ENCODE measurements around the gene ABCA2.

Gene ABCA2

DNA sequence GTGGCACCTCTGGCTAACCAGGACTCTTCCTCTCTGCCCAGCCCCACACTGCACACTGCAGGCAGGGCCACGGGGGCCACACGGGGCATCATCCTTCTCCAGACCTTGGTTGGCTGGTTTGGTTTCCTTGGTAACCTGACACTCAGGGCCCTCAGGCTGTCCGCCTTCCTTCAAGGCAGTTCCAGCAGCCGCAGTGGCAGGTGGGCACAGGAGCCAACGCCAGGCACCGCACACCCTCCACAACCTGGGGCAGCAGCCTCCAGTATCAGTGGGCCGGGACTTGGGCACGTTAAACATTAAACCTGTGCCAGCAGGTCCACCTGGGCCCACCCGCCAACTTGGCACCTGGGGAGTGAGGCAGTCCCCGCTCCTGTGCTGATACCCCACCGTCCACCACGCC, 16.0 kb upstream of the ABCA2 start:
- peaks cover 8% of the 10 kb centered on the region; the same call in 1 of the 2 replicates for H3K36me3 ChIP-seq (ENCODE audit: insufficient read depth, low read length)
- 90% methylated on average over 12 of the region's 12 CpGs for WGBS
- H3K9ac ChIP-seq (ENCODE audit: low read depth, low read length): no peak overlapping the region
- peaks cover 3% of the 10 kb centered on the region; the same call in 1 of the 2 replicates for H3K4me1 ChIP-seq (ENCODE audit: insufficient read depth, low read length)
- no peak overlapping the region for H3K27ac ChIP-seq (ENCODE audit: low read depth, low read length)
- H3K27me3 ChIP-seq (ENCODE audit: insufficient read depth, low read length): peaks cover 47% of the 10 kb centered on the region
- H3K4me3 ChIP-seq (ENCODE audit: low read length): no peak overlapping the region
- H3K9me3 ChIP-seq (ENCODE audit: insufficient read depth, low read depth, low read length): no peaks in the 10 kb centered on the region

DNA sequence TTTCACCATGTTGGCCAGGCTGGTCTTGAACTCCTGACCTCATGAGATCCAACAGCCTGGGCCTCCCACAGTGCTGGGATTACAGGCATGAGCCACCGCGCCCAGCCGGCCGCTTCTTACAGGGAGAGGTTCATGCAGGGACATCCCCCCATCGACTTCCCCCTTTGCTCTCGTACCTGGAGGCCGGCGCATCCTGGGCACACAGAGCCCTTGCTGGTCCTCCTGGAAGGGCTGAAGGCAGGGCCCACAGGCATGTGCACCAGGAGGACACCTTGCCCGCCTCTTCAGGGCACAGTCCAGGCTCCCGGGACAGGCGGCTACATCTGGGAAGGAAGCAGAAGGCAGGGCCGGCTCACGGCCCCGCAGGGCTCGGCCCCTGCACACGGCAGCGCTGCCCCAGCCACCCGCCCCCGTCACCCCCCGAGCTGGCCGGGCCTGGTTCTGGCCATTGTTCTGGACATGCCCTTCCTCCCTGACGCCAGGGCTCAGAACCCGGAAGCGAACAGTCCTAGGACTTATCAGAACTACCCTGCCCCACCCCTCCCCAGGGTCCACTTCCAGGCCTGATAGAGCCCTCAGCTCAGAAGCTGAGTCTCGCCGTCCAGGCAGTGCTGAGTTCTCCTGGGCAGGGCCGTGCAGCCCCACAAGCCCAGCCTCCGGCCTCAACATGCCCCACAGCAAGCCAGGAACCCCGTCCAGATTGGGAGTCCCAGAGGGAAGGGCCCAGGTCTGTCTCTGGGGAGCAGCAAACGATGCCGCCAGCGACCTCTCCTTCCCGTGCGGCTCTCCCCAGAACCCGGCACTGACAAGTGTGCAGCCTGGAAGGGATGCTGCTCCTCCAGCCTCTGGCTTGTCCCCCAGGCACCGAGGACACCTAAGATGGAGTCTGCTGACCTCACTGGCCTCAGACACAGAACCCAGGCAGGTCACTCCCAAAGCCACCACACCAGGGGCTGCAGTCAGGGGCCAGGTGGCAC, 15.0 kb upstream of the ABCA2 start:
- peaks cover 39% of the 10 kb centered on the region for H3K27me3 ChIP-seq (ENCODE audit: insufficient read depth, low read length)
- peaks cover 11% of the 10 kb centered on the region; the same call in 1 of the 2 replicates for H3K36me3 ChIP-seq (ENCODE audit: insufficient read depth, low read length)
- H3K9me3 ChIP-seq (ENCODE audit: insufficient read depth, low read depth, low read length): no peaks in the 10 kb centered on the region
- H3K4me1 ChIP-seq (ENCODE audit: insufficient read depth, low read length): peaks cover 3% of the 10 kb centered on the region; the same call in 1 of the 2 replicates
- H3K9ac ChIP-seq (ENCODE audit: low read depth, low read length): no peak overlapping the region
- H3K4me3 ChIP-seq (ENCODE audit: low read length): no peak overlapping the region
- H3K27ac ChIP-seq (ENCODE audit: low read depth, low read length): no peak overlapping the region
- WGBS: 91% methylated on average over 36 of the region's 36 CpGs

DNA sequence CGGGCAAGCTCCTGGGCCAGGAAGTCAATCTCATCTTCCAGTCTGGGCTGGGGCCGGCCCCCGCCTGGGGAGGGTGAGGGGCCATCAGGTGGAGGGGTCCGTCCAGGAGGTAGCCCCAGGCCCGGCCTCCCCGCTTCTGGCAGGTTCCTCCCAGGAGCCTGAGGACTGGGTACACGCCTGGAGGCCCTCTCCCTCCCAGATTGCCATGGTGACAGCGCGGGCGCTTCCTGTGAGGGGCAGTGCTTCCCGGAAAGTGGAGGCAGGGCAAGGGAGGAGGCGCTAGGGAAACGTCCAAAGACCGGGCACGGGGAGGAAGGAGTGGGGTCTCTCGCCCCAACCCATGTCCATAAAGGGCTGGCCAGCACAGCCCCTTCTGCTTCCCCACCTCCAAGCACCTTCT, 13.1 kb upstream of the ABCA2 start:
- WGBS: 75% methylated on average over 15 of the region's 16 CpGs

DNA sequence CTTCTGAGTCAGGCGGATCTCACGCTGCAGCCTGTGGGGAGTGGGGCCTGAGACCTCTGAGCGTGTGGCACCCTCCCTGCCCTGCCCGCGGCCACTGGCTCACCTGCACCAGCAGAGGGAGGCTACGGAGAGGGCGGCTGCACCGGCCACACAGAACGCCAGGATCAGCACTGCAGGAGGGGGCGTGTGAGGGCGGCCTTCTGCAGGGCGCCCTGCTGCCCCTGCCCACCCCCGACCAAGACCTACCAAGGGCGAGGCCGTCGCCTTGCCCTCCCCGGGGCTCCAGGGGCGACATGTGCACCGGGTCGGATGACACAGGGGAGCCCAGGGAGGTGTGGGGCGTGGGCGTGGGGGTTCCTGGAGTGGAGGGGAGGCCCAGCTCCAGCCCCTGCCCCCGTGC, 12.5 kb upstream of the ABCA2 start:
- no peak overlapping the region for H3K4me3 ChIP-seq (ENCODE audit: low read length)
- H3K27me3 ChIP-seq (ENCODE audit: insufficient read depth, low read length): peaks cover 19% of the 10 kb centered on the region
- no peak overlapping the region for H3K27ac ChIP-seq (ENCODE audit: low read depth, low read length)
- peaks cover 3% of the 10 kb centered on the region; the same call in 1 of the 2 replicates for H3K4me1 ChIP-seq (ENCODE audit: insufficient read depth, low read length)
- H3K9me3 ChIP-seq (ENCODE audit: insufficient read depth, low read depth, low read length): no peaks in the 10 kb centered on the region
- H3K9ac ChIP-seq (ENCODE audit: low read depth, low read length): no peak overlapping the region
- peaks cover 11% of the 10 kb centered on the region; the same call in 1 of the 2 replicates for H3K36me3 ChIP-seq (ENCODE audit: insufficient read depth, low read length)
- WGBS: 90% methylated on average over 23 of the region's 23 CpGs

More for the DNA sequence above, 13.1 kb upstream of the ABCA2 start:
- peaks cover 3% of the 10 kb centered on the region; the same call in 1 of the 2 replicates for H3K4me1 ChIP-seq (ENCODE audit: insufficient read depth, low read length)
- H3K9ac ChIP-seq (ENCODE audit: low read depth, low read length): no peak overlapping the region
- H3K9me3 ChIP-seq (ENCODE audit: insufficient read depth, low read depth, low read length): no peaks in the 10 kb centered on the region
- H3K4me3 ChIP-seq (ENCODE audit: low read length): no peak overlapping the region
- no peak overlapping the region for H3K27ac ChIP-seq (ENCODE audit: low read depth, low read length)
- H3K27me3 ChIP-seq (ENCODE audit: insufficient read depth, low read length): peaks cover 20% of the 10 kb centered on the region
- H3K36me3 ChIP-seq (ENCODE audit: insufficient read depth, low read length): peaks cover 11% of the 10 kb centered on the region; the same call in 1 of the 2 replicates

DNA sequence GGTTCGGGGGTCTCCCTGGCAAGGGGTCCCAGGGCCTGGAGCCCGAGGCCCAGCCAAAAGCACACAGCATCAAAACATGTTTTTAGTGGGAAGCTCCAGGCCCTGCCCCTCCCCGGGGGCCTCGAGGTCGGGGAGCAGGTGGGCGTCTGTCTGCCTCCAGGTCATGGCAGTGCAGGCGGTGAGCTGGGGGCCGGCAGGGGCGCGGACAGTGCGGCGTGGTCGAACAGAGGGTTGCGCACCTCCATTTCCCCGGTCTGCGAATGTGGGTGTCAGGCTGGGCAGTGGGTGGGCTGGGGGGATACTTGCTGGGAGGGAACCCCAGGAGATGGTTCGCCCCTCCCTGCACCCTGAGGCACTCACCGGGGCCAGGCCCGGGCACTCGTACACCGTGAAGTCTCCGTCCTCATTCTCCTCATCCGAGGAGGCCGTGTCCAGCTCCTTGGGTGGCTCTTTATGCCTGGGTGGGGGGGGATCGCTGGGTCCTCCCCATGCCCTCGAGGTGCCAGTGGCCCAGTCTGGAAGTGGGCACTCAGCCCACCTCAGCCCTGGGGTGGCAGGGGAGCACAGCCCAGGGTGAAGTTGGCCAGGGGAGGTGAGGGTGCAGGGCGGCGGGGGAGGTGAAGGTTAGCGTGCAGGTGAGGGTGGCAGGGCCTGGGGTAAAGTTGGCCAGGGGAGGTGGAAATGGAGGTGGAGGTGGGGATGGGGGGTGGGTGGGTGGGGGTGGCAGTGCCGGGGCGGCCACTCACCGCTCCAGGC, 11.8 kb upstream of the ABCA2 start:
- 94% methylated on average over 32 of the region's 32 CpGs for WGBS
- Histone ChIP-seq H3K36me3 (ENCODE audit: insufficient read depth, low read length) (peaks cover 11% of the 10 kb centered on the region; the same call in 1 of the 2 replicates), H3K4me1 (ENCODE audit: insufficient read depth, low read length) (no peaks in the 10 kb centered on the region)

DNA sequence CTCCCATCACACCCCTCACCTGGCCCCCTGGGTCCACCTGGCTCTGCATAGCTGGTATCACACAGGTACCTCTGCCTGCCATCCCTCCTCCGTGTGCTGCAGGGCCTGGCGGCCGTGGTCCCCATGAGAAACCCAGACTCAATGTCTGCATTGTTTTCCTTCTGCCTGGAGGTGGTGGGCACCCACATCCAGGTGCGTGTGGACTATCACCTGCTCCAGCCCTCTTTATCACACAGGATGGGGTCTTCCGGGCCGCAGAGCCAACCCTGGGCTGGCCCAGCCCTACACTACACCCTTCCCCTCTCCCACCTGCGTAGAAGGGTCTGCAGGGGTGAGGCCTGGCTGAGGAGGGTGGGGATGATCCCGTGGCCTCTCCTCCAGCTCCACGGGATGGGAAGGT, 10.9 kb upstream of the ABCA2 start:
- WGBS: 91% methylated on average over 8 of the region's 9 CpGs
- no peak overlapping the region for H3K9ac ChIP-seq (ENCODE audit: low read depth, low read length)
- peaks cover 11% of the 10 kb centered on the region; the same call in 1 of the 2 replicates for H3K36me3 ChIP-seq (ENCODE audit: insufficient read depth, low read length)
- no peak overlapping the region for H3K27ac ChIP-seq (ENCODE audit: low read depth, low read length)
- H3K27me3 ChIP-seq (ENCODE audit: insufficient read depth, low read length): peaks cover 2% of the 10 kb centered on the region; the same call in 1 of the 2 replicates
- H3K4me1 ChIP-seq (ENCODE audit: insufficient read depth, low read length): no peaks in the 10 kb centered on the region
- no peaks in the 10 kb centered on the region for H3K9me3 ChIP-seq (ENCODE audit: insufficient read depth, low read depth, low read length)
- H3K4me3 ChIP-seq (ENCODE audit: low read length): no peak overlapping the region

More for the DNA sequence above, 11.8 kb upstream of the ABCA2 start:
- Histone ChIP-seq H3K27ac (ENCODE audit: low read depth, low read length) (no peak overlapping the region), H3K4me3 (ENCODE audit: low read length) (no peak overlapping the region), H3K9ac (ENCODE audit: low read depth, low read length) (no peak overlapping the region), H3K9me3 (ENCODE audit: insufficient read depth, low read depth, low read length) (no peaks in the 10 kb centered on the region), H3K27me3 (ENCODE audit: insufficient read depth, low read length) (peaks cover 11% of the 10 kb centered on the region)

DNA sequence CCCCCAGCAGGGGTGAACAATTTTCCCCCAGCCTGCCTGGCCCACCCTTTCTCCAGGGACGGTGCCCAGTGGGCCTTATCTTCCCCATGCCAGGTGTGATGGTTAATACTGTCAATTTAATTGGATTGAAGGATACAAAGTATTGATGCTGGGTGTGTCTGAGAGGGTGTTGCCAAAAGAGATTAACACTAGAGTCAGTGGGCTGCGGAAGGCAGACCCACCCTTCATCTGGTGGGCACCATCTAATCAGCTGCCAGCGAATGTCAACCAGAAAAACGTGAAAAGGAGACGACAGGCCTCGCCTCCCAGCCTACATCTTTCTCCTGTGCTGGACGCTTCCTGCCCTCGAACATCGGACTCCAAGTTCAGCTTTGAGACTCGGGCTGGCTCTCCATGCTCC, 9.4 kb upstream of the ABCA2 start:
- H3K36me3 ChIP-seq (ENCODE audit: insufficient read depth, low read length): peaks cover 11% of the 10 kb centered on the region; the same call in 1 of the 2 replicates
- no peaks in the 10 kb centered on the region for H3K4me1 ChIP-seq (ENCODE audit: insufficient read depth, low read length)
- H3K27ac ChIP-seq (ENCODE audit: low read depth, low read length): no peak overlapping the region
- H3K27me3 ChIP-seq (ENCODE audit: insufficient read depth, low read length): no peaks in the 10 kb centered on the region
- WGBS: 91% methylated on average over 10 of the region's 10 CpGs
- no peak overlapping the region for H3K9ac ChIP-seq (ENCODE audit: low read depth, low read length)
- H3K4me3 ChIP-seq (ENCODE audit: low read length): no peak overlapping the region
- H3K9me3 ChIP-seq (ENCODE audit: insufficient read depth, low read depth, low read length): no peaks in the 10 kb centered on the region

DNA sequence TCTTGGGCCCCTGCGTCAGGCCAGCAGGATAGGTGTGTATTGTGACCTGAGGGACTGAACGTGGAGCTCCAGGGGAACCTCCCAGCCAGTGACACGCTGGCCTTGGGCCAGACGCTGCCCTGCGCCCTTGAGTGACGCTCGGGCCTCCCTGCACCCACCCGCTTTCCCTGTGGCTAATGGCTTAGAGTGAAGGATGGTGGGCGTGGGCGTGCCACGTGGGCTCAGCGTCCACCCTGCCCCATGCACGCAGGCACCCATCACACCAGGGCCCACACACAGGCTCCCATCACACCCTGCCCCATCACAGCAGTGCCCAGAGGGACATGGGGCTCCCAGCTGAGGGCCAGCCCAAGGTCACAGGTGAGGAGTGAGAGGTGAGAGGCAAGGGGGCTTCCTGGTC, 9.0 kb upstream of the ABCA2 start:
- no peaks in the 10 kb centered on the region for H3K4me1 ChIP-seq (ENCODE audit: insufficient read depth, low read length)
- no peak overlapping the region for H3K27ac ChIP-seq (ENCODE audit: low read depth, low read length)
- no peak overlapping the region for H3K9ac ChIP-seq (ENCODE audit: low read depth, low read length)
- H3K27me3 ChIP-seq (ENCODE audit: insufficient read depth, low read length): no peaks in the 10 kb centered on the region
- 91% methylated on average over 13 of the region's 13 CpGs for WGBS
- no peaks in the 10 kb centered on the region for H3K9me3 ChIP-seq (ENCODE audit: insufficient read depth, low read depth, low read length)
- H3K36me3 ChIP-seq (ENCODE audit: insufficient read depth, low read length): peaks cover 11% of the 10 kb centered on the region; the same call in 1 of the 2 replicates
- no peak overlapping the region for H3K4me3 ChIP-seq (ENCODE audit: low read length)

DNA sequence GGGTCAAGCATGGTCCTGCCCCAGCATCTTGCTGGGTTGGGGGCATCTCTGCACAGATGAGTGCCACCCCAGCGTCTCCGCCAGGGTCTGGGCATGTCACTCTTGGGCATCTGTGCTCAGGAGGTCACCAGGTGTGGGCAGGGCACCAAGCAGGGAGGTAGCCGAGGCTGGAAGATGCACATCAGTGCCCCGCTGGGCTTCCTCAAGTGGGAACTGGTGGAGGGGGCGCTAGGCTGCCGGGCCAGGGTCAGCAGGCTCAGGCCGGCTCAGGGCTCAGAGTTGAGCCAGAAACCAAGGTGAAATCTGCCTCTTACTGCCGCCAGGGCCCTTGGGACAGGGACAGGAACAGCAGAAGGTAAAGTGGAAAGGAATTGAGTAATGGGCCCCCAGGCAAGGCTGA, 7.9 kb upstream of the ABCA2 start:
- no peak overlapping the region for H3K4me3 ChIP-seq (ENCODE audit: low read length)
- no peak overlapping the region for H3K27ac ChIP-seq (ENCODE audit: low read depth, low read length)
- H3K36me3 ChIP-seq (ENCODE audit: insufficient read depth, low read length): peaks cover 11% of the 10 kb centered on the region; the same call in 1 of the 2 replicates
- 82% methylated on average over 8 of the region's 8 CpGs for WGBS
- no peaks in the 10 kb centered on the region for H3K9me3 ChIP-seq (ENCODE audit: insufficient read depth, low read depth, low read length)
- no peak overlapping the region for H3K9ac ChIP-seq (ENCODE audit: low read depth, low read length)
- H3K4me1 ChIP-seq (ENCODE audit: insufficient read depth, low read length): no peaks in the 10 kb centered on the region
- H3K27me3 ChIP-seq (ENCODE audit: insufficient read depth, low read length): no peaks in the 10 kb centered on the region

DNA sequence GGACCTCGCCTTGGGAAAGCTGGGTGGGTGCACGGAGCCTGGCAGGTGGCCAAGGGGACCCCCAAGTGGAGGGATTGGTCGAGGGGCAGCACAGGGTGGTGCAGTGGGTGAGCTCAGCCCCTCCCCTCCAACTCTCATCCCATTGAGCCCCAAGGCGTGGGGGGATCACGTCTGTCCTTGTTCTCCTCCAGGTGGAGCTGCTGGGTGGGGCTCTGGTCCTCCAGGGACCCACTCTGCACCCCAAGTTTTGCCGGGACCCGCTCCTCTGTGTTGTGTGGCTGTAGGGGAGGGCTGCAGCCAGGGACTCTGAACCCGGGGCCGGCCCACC, 7.4 kb upstream of the ABCA2 start:
- Histone ChIP-seq H3K9me3 (ENCODE audit: insufficient read depth, low read depth, low read length) (no peaks in the 10 kb centered on the region), H3K4me1 (ENCODE audit: insufficient read depth, low read length) (no peaks in the 10 kb centered on the region), H3K4me3 (ENCODE audit: low read length) (no peak overlapping the region), H3K9ac (ENCODE audit: low read depth, low read length) (no peak overlapping the region), H3K27me3 (ENCODE audit: insufficient read depth, low read length) (no peaks in the 10 kb centered on the region), H3K27ac (ENCODE audit: low read depth, low read length) (no peak overlapping the region), H3K36me3 (ENCODE audit: insufficient read depth, low read length) (peaks cover 11% of the 10 kb centered on the region; the same call in 1 of the 2 replicates)
- 39% methylated on average over 8 of the region's 9 CpGs for whole genome bisulfite sequencing
